ENCODE results near the gene GABARAP.

DNA sequence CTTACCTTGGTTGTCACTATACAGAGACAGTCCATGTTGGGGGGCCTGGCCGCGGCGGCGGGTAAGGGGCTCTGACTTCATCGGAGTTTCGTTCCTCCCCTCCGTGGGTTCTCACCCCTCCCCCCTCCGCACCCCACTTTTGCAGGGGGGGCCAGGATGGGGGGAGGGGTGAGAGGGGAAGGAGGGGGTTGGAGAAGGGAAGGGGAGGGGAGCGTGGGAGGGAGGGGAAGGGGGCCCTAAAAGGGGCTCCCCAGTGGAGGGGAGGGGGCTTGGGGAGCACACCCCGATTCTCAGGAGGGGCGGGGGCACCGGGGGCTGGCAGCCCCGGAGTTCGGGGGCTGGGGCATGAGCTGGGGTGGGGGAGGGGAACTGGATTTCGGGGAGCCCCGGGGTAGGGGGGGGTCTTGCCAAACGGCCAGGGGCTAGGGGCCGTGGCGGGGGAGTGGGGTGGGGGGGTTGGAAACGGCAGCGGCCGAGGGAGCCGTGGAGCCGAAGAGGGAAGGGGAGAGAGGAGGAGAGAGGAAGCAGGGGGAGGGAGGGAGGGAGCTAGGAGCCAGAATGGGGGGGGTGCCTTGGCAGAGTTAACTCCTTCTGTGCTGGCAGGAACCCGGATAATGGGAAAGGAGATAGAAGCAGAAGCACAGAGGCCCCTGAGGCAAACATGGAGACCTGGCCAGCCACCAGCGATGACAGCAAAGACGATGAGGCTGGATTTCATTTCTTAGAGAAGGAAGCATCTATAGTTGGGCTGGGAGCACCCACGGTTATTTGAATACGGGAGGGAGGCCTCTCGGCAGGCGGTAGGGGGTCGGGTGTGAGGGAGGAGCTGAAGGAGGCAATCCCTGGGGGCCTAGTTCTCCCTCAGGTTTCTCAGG is 24.9 kb downstream of the GABARAP start:
- no peak for TF ChIP-seq CTCF (IDR thresholded peaks at IDR 0.05)
- TF ChIP-seq EZH2 (IDR thresholded peaks at IDR 0.05; ENCODE audit: borderline replicate concordance, insufficient read depth, low read depth, low read length, poor library complexity, severe bottlenecking): no peak

All from B cell (primary cell).